Measurements from ENCODE around the gene SSNA1.

Gene SSNA1

DNA sequence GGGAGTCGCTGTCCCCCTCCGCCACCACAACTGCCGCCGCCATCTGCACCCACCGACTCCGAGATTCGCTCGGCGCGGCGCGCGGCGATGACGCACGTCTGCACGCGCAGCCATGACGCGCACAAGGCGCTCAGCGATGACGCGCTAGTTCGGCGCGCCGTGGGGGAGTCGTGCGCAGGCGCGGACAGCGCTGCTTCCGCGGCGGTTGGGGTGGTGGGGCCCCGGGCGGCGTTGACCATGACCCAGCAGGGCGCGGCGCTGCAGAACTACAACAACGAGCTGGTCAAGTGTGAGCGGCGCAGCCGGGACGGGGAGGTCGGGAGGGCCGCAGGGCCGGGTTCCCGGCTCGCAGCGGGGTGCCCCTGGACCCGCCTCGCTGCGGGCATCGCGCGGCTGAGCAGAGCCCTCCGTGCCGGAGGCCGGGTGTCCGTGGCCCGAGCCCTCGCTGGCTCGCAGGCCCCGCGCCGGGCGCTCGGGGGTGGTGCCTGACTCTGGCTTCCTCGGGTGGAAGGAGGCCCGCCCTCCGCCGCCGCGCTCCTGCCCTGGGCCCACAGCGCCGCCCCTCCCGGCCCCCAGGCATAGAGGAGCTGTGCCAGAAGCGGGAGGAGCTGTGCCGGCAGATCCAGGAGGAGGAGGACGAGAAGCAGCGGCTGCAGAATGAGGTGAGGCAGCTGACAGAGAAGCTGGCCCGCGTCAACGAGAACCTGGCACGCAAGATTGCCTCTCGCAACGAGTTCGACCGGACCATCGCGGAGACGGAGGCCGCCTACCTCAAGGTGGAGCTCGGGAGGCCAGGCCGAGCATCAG, at the start of gene SSNA1, which contains the start of gene ANAPC2:
Gene SSNA1, plus strand, starts transcription at position 187 of the 807 bp plus-strand sequence. Its CDS starts 51 bp downstream, at position 238.
Gene ANAPC2, minus strand, starts transcription at position 71 of the 807 bp plus-strand sequence. Its CDS starts 28 bp downstream, at position 43.
- Histone ChIP-seq H3K9ac (ENCODE audit: low read depth, low read length) (peak within 1 kb of the TSS; percentile 97), H3K9me3 (ENCODE audit: insufficient read depth, low read length, severe bottlenecking) (no peaks in the 10 kb centered on the region), H2AFZ (ENCODE audit: low read depth, low read length) (peak within 1 kb of the TSS; percentile 84), H3K4me3 (ENCODE audit: low read depth in 1 of 2, low read length in 2 of 2) (peak within 1 kb of the TSS; percentile 66 to 97), H3K27ac (ENCODE audit: low read length) (peak within 1 kb of the TSS; percentile 94), H3K27me3 (ENCODE audit: insufficient read depth, low read length, poor library complexity) (no peaks in the 10 kb centered on the region), H4K20me1 (ENCODE audit: insufficient read depth, low read length) (peaks cover 39% of the 10 kb centered on the region), H3K4me2 (ENCODE audit: insufficient read depth, low read length) (peak within 1 kb of the TSS; percentile 88), H3K79me2 (ENCODE audit: insufficient read depth, low read length) (peaks cover 48% of the 10 kb centered on the region), H3K4me1 (ENCODE audit: insufficient read depth, low read length) (peaks cover 44% of the 10 kb centered on the region), H3K36me3 (ENCODE audit: insufficient read depth, low read length) (peaks cover 61% of the 10 kb centered on the region)
- ATAC-seq (ENCODE audit: insufficient read depth, low read depth) (peak; percentile 76), DNase-seq (peak; percentile 87)
- TF ChIP-seq EZH2 (IDR thresholded peaks at IDR 0.05; ENCODE audit: borderline replicate concordance, low read depth, low read length, severe bottlenecking), result no peak
- TF ChIP-seq, protein P1, sequence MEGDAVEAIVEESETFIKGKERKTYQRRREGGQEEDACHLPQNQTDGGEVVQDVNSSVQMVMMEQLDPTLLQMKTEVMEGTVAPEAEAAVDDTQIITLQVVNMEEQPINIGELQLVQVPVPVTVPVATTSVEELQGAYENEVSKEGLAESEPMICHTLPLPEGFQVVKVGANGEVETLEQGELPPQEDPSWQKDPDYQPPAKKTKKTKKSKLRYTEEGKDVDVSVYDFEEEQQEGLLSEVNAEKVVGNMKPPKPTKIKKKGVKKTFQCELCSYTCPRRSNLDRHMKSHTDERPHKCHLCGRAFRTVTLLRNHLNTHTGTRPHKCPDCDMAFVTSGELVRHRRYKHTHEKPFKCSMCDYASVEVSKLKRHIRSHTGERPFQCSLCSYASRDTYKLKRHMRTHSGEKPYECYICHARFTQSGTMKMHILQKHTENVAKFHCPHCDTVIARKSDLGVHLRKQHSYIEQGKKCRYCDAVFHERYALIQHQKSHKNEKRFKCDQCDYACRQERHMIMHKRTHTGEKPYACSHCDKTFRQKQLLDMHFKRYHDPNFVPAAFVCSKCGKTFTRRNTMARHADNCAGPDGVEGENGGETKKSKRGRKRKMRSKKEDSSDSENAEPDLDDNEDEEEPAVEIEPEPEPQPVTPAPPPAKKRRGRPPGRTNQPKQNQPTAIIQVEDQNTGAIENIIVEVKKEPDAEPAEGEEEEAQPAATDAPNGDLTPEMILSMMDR (IDR thresholded peaks at IDR 0.05; ENCODE audit: borderline replicate concordance, extremely low read depth, low read length, poor library complexity, severe bottlenecking), result peak; percentile 48

- Histone ChIP-seq H3K27me3 (ENCODE audit: insufficient read depth, low read length, poor library complexity) (no peaks in the 10 kb centered on the region), H3K36me3 (ENCODE audit: insufficient read depth, low read length) (no peaks in the 10 kb centered on the region), H3K4me2 (ENCODE audit: insufficient read depth, low read length) (no peak within 1 kb of the TSS), H3K9me3 (ENCODE audit: insufficient read depth, low read length, severe bottlenecking) (no peaks in the 10 kb centered on the region), H2AFZ (ENCODE audit: low read depth, low read length) (no peak within 1 kb of the TSS), H3K79me2 (ENCODE audit: insufficient read depth, low read length) (no peaks in the 10 kb centered on the region), H3K9ac (ENCODE audit: low read depth, low read length) (no peak within 1 kb of the TSS), H3K4me1 (ENCODE audit: insufficient read depth, low read length) (peaks cover 18% of the 10 kb centered on the region), H3K4me3 (ENCODE audit: low read depth in 1 of 2, low read length in 2 of 2) (no peak within 1 kb of the TSS), H3K27ac (ENCODE audit: low read length) (no peak within 1 kb of the TSS), H4K20me1 (ENCODE audit: insufficient read depth, low read length) (peaks cover 23% of the 10 kb centered on the region)
- TF ChIP-seq EZH2 (IDR thresholded peaks at IDR 0.05; ENCODE audit: borderline replicate concordance, low read depth, low read length, severe bottlenecking), result no peak
- TF ChIP-seq, protein P1 (IDR thresholded peaks at IDR 0.05; ENCODE audit: borderline replicate concordance, extremely low read depth, low read length, poor library complexity, severe bottlenecking), result no peak
- peak; percentile 69 for ATAC-seq (ENCODE audit: insufficient read depth, low read depth)
- DNase-seq, result peak; percentile 49
These were observed 49.6 kb upstream of the SSNA1 start, which contains the start of gene GRIN1 for GRCh38 chr9:137138722-137139467. Gene GRIN1 (plus strand): TSS chr9:137139154. CDS start chr9:137139487, 333 bp downstream.

DNA sequence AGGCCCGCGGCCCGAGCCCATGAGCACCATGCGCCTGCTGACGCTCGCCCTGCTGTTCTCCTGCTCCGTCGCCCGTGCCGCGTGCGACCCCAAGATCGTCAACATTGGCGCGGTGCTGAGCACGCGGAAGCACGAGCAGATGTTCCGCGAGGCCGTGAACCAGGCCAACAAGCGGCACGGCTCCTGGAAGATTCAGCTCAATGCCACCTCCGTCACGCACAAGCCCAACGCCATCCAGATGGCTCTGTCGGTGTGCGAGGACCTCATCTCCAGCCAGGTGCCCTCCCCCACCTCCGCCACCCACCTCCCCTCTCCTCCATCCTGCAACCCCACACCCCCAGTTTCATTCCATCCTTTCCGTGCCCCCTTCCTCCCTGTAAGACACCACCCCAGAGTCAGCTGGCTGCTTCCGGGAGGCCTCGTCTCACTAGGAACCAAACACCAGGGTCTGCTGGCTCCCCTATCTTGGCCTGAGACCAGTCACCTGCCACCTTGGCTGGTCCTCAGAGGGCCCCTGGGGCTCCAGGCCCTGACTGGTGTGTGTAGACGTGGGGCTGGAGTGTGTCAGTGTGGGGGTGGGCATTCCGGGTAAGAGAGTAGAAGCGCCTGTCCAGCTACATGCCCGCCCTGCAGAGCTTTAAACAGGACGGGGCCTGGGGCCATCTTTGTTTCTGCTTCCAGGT, 48.9 kb upstream of the SSNA1 start:
- Histone ChIP-seq H3K4me1 (ENCODE audit: insufficient read depth, low read length) (peaks cover 18% of the 10 kb centered on the region), H3K27ac (ENCODE audit: low read length) (no peak overlapping the region), H4K20me1 (ENCODE audit: insufficient read depth, low read length) (peaks cover 23% of the 10 kb centered on the region), H3K27me3 (ENCODE audit: insufficient read depth, low read length, poor library complexity) (no peaks in the 10 kb centered on the region), H3K79me2 (ENCODE audit: insufficient read depth, low read length) (no peaks in the 10 kb centered on the region), H3K9ac (ENCODE audit: low read depth, low read length) (no peak overlapping the region), H3K9me3 (ENCODE audit: insufficient read depth, low read length, severe bottlenecking) (no peaks in the 10 kb centered on the region), H3K4me3 (ENCODE audit: low read depth in 1 of 2, low read length in 2 of 2) (no peak overlapping the region), H3K36me3 (ENCODE audit: insufficient read depth, low read length) (no peaks in the 10 kb centered on the region), H2AFZ (ENCODE audit: low read depth, low read length) (no peak overlapping the region), H3K4me2 (ENCODE audit: insufficient read depth, low read length) (no peak overlapping the region)
- ATAC-seq (ENCODE audit: insufficient read depth, low read depth), result no peak
- DNase-seq, result no peak
- TF ChIP-seq, protein P1 (IDR thresholded peaks at IDR 0.05; ENCODE audit: borderline replicate concordance, extremely low read depth, low read length, poor library complexity, severe bottlenecking), result no peak
- TF ChIP-seq EZH2 (IDR thresholded peaks at IDR 0.05; ENCODE audit: borderline replicate concordance, low read depth, low read length, severe bottlenecking), result no peak

Data from DND-41 (cell line).